GM19035 (cell line): ENCODE results near the gene PROZ.
"Not testable (repeated sequence)": the region's sequence is repeated elsewhere in the genome, so short reads cannot be mapped to it uniquely, and the experiment has no call there.

Experiments
- ATAC-seq: cut with Tn5 transposase; IDR thresholded peaks from one replicate; pipeline ENCODE4 v1.9.1; 2021; ENCODE audit not compliant: unreplicated experiment

PROZ gene

DNA sequence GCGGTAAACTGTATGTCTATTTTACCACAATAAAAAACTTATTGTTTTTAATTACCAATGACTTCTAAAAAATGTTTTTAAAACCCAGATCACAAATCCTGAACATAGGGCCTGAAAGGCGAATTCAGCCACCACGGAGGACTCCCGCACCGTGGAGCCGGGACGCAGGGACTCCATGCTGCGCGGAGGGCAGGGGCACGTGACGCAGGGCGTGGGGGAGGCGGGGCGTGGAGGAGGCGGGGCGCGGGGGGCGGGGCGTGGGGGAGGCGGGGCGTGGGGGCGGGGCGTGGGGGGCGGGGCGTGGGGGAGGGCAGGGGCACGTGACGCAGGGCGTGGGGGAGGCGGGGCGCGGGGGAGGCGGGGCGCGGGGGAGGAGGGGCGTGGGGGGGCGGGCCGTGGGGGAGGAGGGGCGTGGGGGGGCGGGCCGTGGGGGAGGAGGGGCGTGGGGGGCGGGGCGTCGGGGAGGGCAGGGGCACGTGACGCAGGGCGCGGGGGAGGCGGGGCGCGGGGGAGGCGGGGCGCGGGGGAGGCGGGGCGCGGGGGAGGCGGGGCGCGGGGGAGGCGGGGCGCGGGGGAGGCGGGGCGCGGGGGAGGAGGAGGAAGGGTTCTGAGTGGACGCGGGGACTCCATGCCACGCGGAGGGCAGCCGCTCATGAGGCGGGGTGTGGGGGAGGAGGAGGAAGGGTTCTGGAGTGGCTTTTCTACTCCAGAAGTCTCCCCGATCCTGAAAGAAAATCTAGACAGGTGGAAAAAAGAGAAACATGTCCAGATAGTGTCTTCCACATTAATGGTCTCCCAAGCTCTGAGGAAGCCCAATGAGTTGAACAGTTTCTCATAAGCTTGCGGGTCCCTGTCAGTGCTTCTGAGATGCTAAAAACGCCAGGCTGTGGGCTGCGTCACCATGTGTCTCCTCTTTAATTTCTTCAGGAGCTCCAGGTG lies 4.4 kb upstream of the PROZ start:
- ATAC-seq, result peak; percentile 63

DNA sequence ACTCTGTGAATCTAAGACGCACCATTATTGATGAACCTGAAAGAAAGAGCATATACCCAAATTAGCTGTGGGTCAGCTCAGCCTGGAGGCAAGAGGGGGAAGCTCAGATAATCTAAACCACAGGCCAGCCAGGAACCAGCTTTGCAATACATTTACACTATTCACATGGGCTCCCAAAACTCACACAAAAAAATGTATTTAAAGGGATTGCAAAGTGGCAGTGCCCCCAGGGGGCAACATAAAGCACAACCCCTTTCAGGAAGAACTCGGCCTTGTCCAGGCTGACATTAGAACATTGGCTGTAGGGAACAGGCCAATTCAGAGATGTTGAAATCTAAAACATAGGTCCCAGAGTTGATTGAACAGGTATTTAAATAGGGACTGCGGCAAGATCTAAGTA lies 3.2 kb upstream of the PROZ start:
- no peak for ATAC-seq

DNA sequence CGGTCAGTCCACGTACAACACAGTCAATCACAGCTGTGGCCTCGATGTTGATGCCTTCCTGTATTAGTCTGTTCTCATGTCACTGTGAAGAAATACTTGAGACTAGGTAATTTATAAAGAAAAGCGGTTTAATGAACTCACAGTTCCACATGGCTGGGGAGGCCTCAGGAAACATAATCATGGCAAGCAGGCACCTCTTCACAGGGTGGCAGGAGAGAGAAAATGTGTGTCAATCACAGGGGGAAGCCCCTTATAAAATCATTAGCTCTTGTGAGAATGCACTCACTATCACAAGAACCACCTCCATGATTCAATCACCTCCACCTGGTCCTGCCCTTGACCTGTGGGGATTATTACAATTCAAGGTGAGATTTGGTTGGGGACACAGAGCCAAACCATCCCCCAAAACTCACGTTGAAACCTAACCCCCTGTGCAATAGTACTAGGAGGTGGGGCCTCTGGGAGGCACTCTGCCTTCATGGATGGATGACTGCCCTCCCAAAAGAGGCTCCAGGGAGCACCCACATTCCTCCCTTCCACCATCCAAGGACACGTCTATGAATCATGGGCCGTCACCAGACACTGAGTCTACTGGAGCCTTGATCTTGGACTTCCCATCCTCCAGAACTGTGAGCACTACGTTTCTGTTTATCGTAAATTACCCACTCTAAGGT lies 2.3 kb upstream of the PROZ start:
- no peak for ATAC-seq

DNA sequence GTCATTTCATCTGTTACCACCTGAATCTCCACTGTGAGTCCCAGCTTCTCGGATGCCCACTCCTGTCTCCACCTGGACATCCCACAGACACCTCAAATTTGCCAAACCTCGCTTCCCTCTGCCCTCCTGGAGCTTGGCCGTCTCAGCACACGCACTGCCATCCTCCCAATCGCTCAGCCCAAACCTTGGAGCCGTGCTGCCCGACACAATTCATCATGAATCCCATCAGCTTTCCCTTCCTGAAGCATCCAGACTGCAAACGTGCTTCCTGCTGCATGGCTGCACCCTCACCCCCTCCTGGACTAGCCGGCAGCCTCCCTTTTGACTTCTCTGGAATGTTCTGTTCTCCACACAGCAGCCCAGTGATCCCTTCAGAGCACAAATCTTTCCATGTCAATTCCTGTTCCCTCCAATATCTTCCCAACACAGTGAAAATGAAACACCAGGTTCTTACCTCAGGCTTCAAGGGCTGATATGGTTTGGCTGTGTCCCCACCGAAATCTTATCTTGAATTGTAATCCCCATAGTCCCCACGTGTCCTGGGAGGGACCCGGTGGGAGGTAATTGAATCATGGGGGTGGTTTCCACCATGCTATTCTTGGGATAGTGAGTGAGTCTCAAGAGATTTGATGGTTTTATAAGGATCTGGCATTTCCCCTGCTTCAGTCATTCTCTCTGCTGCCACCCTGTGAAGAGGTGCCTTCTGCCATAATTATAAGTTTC lies 1.1 kb upstream of the PROZ start:
- no peak for ATAC-seq

DNA sequence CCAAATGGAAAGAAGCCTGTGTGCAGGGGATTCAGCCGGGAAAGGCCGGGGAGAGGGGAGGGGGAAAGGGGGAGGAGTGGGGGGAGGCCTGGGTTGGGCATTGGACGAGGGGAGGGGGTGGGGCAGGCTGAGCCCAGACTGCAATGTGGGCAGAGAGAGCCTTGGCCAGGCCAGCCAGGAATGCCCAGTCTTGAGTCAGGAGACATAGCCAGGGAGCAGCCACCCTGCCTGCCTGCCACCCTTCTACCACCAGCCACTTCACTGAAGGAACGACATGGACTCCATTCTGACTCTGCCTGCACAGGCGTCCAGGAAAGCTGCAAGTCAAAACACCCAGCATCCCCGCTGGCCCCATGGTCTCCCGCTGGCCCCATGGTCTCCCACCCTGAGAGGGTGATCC lies 498 bp downstream of the PROZ start:
- ATAC-seq, result no peak

DNA sequence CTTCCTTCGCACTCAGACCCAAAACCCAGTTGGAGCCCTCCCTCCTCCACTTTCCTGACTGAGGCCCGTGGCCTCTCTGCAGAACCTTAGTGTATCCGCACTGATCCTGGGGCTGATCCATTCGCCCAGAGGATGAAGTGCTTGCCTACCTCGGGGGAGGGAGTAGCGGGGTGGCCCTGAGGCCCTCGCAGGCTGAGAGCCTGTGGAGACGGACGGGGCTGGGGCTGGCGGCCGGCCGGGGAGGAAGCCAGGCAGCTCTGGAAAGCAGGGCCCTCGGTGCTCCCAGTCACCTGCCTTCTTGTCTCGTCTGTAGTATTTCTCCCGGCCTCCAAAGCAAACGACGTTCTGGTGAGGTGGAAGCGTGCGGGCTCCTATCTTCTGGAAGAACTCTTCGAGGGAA lies 1.3 kb downstream of the PROZ start:
- no peak for ATAC-seq

DNA sequence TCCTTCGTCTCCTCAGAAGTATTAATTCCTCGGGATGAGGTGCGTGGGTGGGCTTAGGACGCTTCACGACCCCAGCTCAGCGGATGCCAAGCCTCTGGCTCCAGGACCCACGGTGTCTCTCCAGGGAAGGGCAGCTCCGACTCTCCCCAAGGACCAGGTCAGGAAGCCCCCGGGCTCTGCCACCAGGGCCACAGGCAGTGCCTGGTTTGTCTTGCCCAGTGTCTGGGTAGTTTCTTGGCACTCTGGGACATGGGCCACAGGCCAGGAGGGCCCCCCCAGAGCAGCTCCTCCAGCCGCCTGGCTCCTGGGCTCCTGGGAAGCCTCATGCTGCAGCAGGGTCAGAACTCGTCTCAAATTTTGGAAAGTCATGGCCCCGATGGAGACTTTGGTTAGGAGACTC lies 2.5 kb downstream of the PROZ start:
- no peak for ATAC-seq

DNA sequence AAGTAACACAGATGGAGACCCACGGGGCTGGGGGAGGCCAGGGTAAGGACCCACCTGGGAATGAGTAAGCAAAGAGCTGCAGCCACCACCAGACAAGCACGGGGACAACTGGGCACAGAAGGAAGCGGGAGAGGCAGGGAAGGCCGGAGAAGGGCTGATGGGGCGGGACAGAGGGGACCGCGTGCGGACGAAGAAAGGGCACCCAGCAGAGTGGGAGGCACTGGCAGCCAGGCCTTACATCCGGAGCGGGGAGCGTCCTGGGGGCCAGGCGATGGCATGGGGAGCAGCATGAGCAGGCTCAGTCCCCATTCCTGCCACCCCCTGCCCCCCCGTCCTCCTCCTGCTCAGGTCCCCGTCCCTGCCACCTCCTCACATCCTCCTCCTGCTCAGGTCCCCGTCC lies 3.0 kb downstream of the PROZ start:
- ATAC-seq, result no peak

DNA sequence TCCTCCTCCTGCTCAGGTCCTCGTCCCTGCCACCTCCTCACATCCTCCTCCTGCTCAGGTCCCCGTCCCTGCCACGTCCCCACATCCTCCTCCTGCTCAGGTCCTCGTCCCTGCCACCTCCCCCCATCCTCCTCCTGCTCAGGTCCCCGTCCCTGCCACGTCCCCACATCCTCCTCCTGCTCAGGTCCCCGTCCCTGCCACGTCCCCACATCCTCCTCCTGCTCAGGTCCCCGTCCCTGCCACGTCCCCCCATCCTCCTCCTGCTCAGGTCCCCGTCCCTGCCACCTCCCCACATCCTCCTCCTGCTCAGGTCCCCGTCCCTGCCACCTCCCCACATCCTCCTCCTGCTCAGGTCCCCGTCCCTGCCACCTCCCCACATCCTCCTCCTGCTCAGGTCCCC lies 3.5 kb downstream of the PROZ start:
- not testable (repeated sequence) for ATAC-seq

DNA sequence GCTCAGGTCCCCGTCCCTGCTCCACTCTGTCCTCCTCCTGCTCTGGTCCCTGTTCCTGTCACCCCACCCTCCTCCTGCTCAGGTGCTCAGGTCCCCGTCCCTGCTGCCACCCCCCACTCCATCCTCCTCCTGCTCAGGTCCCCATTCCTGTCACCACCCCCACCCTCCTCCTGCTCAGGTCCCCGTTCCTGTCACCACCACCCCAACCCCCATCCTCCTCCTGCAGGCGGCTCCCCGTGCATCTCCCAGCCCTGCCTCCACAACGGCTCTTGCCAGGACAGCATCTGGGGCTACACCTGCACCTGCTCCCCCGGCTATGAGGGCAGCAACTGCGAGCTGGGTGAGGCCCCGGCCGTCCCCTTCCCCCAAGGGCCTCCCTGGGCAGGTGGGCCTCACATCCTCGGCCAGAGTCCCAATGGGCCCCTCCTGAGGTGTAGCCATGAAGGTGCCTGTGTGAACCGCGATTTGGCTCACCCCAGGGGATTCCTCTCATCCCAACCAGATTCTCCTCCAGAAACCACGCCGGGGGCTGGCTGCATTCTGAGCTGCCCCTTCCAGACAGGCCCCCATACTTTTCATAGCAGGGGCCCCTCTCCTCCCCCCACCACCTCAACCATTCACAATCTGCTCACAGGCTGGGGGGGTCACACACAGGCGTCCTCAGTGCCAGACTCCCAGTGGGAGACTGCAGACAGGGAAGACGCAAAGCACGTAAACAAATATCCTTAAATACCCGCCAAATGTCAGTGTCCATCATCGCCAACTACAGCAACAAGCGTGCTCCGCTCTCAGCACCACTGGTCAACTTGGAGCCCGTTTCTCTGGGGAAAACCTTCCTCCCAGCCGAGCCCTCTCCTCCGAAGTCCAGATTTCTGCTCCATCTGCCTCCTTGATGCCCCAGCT lies 4.6 kb downstream of the PROZ start:
- no peak for ATAC-seq

DNA sequence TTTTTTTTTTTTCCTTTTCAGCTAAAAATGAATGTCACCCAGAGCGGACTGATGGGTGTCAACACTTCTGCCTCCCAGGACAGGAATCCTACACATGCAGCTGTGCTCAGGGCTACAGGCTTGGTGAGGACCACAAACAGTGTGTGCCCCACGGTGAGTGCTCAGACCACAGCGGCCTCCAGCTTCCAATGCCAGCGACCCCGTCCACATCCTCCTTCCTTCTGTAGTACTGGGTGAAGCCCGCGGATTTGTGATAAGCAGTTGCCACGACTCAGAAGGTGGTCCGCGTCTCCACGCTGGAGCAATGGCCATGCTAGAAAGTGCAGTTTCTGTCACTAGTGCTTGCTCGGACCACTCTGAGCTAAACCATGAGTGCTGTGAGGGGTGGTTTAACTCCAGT lies 6.0 kb downstream of the PROZ start:
- ATAC-seq, result no peak

DNA sequence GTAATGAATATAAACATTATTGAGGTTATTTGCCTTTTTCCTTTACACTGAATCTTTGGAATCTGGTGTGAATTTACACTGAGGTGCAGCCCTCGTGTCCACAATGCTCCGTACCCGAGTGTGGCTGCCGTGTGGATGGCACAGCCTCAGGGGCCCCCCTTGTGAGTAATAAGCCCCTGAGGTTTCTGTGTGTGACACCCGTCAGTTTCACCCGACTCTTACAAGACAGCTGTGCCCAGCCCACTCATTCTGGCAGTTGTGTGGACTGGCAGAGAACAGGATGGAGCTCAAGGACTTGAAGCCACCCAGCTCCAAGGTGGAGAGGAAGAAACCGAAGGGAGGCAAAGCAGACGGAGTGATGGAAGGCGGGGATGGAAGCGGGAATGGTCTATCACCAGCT lies 7.8 kb downstream of the PROZ start:
- no peak for ATAC-seq

DNA sequence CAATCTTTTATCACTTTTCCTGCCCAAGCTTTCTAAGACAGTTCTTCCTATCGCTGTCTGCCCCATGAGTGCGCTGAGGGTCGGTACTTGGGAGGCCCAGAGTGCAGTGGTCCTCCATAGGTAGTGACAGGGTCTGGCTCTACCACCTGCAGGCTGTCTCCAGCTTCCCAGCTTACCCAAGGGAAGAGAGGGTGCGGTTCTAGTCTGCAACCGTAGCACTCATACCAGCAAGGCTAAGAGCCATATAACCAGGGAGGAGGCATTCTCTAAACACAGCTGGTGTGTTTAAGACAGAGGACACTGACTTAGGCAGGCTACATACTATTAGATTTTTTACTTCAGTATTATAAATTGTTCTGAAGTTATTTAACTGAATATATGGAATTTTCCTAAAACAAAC lies 8.2 kb downstream of the PROZ start:
- ATAC-seq, result no peak

DNA sequence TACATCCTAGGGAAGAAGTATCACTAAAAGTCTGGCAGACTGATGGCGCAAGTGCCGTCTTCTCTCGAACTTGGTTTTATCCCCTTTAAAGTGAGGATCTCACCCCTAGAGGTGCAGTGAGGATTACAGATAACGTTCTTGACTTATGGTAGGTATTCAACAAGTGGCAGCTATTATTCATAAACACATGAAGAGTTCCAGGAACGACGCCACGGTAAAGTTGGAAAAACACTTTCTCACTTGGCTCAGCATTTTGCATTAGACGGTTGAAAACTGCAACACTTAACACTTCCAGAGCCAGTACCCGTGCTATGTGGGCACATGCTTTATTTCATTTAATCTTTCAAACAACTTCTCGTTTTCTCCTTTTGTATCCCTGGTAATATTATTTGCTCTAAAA lies 8.7 kb downstream of the PROZ start:
- no peak for ATAC-seq

DNA sequence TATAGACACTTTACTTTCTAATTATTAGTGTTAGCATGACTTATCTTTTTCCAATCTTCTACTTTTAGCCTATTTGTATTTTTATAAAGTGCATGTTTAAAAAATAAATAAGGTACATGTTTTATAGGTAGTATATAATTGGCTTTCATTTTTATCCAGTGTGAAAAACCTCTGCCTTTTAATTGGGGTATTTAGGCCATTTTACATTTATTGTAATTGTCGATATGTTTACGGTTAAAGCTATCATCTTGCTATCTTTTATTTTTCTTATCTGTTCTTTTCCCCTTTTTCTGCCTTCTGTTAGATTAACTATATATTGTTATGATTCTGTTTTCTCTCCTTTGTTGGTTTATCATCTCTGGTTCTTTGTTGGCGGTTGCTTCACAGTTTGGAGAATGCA lies 9.1 kb downstream of the PROZ start:
- no peak for ATAC-seq

DNA sequence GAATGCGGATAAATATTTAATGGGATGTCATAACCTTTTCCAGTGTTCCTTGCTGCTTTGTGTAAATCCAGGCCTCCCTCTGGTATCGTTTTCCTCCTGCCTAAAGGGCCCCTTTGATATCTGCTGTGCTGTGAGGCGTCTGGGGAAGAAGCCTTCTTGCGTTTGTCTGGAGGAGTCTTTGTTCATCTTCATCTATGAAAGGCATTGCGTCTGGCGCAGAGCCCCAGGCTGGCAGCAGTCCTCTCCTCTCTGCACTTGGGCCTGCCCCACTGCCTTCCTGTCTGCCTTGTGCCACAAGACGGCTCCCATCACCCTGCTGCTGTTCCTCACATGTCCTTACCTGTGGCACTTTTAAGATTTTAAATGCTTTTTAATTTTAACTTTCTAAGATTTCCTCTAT lies 9.8 kb downstream of the PROZ start:
- ATAC-seq, result no peak

DNA sequence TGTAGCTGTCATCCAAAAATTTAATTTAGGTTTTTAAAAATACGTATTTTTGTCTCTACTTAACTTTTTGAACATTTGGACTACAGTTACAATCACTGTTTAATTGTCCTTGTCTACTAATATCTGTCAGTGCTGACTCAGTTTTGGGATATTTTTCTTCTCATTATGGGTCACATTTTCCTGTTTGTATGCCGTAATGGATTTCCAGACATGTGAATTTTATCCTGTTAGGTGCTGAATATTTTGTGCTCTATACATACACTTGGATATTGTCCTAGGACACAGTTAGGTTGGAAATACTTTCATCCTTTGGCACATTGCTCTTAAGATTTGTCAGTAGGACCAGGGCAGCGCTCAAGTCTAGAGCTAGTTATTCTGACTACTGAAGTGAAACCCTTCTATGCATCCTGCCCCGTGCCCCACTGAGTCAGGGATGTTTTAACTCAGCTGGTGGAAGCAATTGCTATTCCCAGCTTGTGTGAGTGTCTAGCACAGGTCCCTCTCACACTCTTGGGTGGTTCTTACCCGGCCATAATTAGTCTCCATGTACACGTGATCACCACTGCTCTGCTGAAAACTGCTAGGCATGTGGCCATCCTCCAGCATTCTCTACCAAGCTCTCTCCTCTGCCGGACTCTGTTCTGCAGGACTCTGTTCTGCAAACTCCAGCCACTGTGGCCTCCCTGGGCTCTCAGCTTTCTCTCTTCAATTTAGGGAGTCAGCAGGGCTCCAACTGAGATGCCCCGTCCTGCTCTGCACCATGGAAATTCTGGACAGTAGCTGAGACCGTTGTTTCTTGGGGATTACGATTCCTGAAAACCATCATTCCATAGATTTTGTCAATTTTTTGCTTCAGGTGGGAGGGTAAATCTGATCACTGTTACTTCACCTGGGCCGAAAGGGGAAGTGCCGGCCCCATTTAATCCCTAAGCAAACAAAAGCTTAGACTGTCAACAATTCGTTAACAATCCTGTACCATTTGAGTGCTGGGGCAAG lies 11.1 kb downstream of the PROZ start:
- ATAC-seq, result no peak

DNA sequence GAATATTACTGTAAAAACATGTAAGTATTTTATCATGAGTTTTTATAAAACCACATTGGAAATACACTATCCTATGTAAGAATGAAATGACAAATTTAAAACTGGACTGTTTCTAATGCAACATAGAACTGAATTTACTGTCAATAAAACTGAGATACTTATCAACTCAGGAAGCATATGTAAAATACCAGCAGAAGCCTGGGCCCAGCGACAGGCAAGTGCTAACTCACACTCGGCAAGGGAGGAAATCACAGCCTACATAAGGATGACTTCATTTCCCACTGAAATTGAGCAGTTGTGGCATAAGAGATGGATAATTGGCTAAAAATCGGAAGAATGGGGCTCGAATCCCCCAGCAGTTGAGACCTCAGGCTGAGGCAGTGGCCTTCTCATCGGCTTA lies 12.1 kb downstream of the PROZ start:
- ATAC-seq, result no peak

DNA sequence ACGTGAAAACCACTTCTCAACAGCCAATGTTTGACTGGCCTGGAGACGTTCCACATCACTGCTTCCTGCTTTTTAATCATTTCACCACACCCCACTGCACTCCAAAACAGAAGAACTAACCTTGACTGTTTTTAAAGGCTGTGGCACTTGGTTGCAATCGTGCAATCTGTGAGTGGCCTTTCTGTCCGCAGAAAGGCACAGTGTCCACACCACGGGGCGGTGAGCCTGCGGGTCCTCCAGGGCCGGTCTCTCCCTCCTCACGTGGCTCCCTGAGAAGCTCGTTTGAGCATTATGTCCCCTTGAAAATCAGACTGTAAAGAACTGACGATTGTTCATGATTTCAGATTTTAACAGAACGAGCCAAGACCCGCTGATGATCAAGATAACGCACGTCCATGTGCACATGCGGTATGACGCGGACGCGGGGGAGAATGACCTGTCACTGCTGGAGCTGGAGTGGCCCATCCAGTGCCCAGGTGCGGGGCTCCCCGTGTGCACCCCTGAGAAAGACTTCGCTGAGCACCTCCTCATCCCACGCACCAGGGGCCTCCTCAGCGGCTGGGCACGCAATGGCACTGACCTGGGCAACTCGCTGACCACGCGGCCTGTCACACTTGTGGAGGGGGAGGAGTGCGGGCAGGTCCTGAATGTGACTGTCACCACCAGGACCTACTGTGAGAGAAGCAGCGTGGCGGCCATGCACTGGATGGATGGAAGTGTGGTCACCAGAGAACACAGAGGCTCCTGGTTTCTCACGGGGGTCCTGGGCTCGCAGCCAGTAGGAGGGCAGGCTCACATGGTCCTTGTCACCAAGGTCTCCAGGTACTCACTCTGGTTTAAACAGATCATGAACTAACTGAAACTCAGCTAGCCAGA lies 13.0 kb downstream of the PROZ start:
- ATAC-seq, result no peak
